MM.1S (cell line): Measurements from ENCODE around the gene ELOF1.

Source experiments
- DNase-seq: peaks from one replicate; pipeline ENCODE4 v3.0.0-alpha.2; 2015
- H2AFZ ChIP-seq: fragments of 300-600 bp; sonication (generic); 2 replicates; pipeline ENCODE4 v1.6.0; 2016; ENCODE audit warnings: antibody characterized with exemption, low read length
- H3F3A ChIP-seq: fragments of 300-600 bp; sonication (generic); 2 replicates; pipeline ENCODE4 v1.6.1; 2016; ENCODE audit warnings: mild to moderate bottlenecking, antibody characterized with exemption, low read length, moderate library complexity, mixed read lengths; ENCODE audit not compliant: insufficient read depth
- H3K27ac ChIP-seq: fragments of 300-600 bp; sonication (generic); 2 replicates; pipeline ENCODE4 v1.5.1; 2016; ENCODE audit warnings: mild to moderate bottlenecking, low read length
- H3K27me3 ChIP-seq: fragments of 300-600 bp; sonication (generic); replicated peaks from 2 replicates; pipeline ENCODE4 v1.6.0; 2016; ENCODE audit warnings: low read length; ENCODE audit not compliant: insufficient read depth
- H3K36me3 ChIP-seq: fragments of 300-600 bp; sonication (generic); replicated peaks from 2 replicates; pipeline ENCODE4 v1.6.1; 2016; ENCODE audit warnings: mild to moderate bottlenecking, low read length, mixed read lengths; ENCODE audit not compliant: insufficient read depth
- H3K4me1 ChIP-seq: fragments of 300-600 bp; sonication (generic); 2 replicates; pipeline ENCODE4 v1.6.1; 2016; ENCODE audit warnings: low read length, mixed read lengths
- H3K4me2 ChIP-seq: fragments of 300-600 bp; sonication (generic); 2 replicates; pipeline ENCODE4 v1.6.0; 2016; ENCODE audit warnings: low read depth, low read length
- H3K4me3 ChIP-seq: fragments of 300-600 bp; sonication (generic); 2 replicates; pipeline ENCODE4 v1.5.1; 2016; ENCODE audit warnings: low read length, mixed read lengths
- H3K79me2 ChIP-seq: fragments of 300-600 bp; sonication (generic); 2 replicates; pipeline ENCODE4 v1.6.1; 2016; ENCODE audit warnings: mixed run types, low read length, mixed read lengths
- H3K9ac ChIP-seq: fragments of 300-600 bp; sonication (generic); 2 replicates; pipeline ENCODE4 v1.6.1; 2016; ENCODE audit warnings: low read length, mixed read lengths
- H3K9me2 ChIP-seq: fragments of 300-600 bp; sonication (generic); replicated peaks from 2 replicates; pipeline ENCODE4 v1.6.1; 2016; ENCODE audit warnings: mild to moderate bottlenecking, low read length, mixed read lengths; ENCODE audit not compliant: insufficient read depth
- H3K9me3 ChIP-seq: fragments of 300-600 bp; sonication (generic); replicated peaks from 2 replicates; pipeline ENCODE4 v1.6.1; 2016; ENCODE audit warnings: mild to moderate bottlenecking, low read length, mixed read lengths; ENCODE audit not compliant: insufficient read depth
- H4K20me1 ChIP-seq: fragments of 300-600 bp; sonication (generic); 2 replicates; pipeline ENCODE4 v1.6.1; 2016; ENCODE audit warnings: mild to moderate bottlenecking, low read length, moderate library complexity, mixed read lengths; ENCODE audit not compliant: insufficient read depth
- CTCF ChIP-seq: fragments of 300-600 bp; sonication (generic); IDR thresholded peaks from 2 replicates; pipeline ENCODE4 v1.5.1; 2016; ENCODE audit warnings: antibody characterized with exemption, low read length, mixed read lengths
- EZH2 ChIP-seq: fragments of 300-600 bp; sonication (generic); optimal IDR thresholded peaks from 2 replicates; pipeline ENCODE3; 2017; ENCODE audit warnings: low read depth, mild to moderate bottlenecking, antibody characterized with exemption, low read length, mixed read lengths
- EZH2phosphoT487 ChIP-seq: fragments of 300-600 bp; sonication (generic); IDR thresholded peaks from 2 replicates; pipeline ENCODE4 v1.6.1; 2018; ENCODE audit warnings: antibody characterized with exemption, low read length

ELOF1 gene

GRCh38 chr19:11554160-11554559 is 4.9 kb downstream of the ELOF1 start:
- Histone ChIP-seq H3K9me2 (no peaks in the 10 kb centered on the region), H3K9ac (no peak overlapping the region), H2AFZ (no peak overlapping the region), H3K4me1 (peaks cover 6% of the 10 kb centered on the region; the same call in 1 of the 2 replicates), H3K27me3 (no peaks in the 10 kb centered on the region), H3K4me2 (no peak overlapping the region), H3K27ac (no peak overlapping the region), H3K9me3 (no peaks in the 10 kb centered on the region), H3K36me3 (no peaks in the 10 kb centered on the region), H3K79me2 (peaks cover 35% of the 10 kb centered on the region), H3K4me3 (no peak overlapping the region), H4K20me1 (no peaks in the 10 kb centered on the region), H3F3A (no peaks in the 10 kb centered on the region)
- TF ChIP-seq EZH2phosphoT487 (no peak), CTCF (no peak), EZH2 (no peak)
- no peak for DNase-seq

- H3K27me3 ChIP-seq = no peaks in the 10 kb centered on the region
- no peaks in the 10 kb centered on the region for H3K9me3 ChIP-seq
- no peaks in the 10 kb centered on the region for H3F3A ChIP-seq
- H4K20me1 ChIP-seq = no peaks in the 10 kb centered on the region
- no peak overlapping the region for H3K27ac ChIP-seq
- H3K9me2 ChIP-seq = no peaks in the 10 kb centered on the region
- no peak overlapping the region for H3K4me3 ChIP-seq
- no peak overlapping the region for H3K9ac ChIP-seq
- no peak overlapping the region for H3K4me2 ChIP-seq
- no peaks in the 10 kb centered on the region for H3K36me3 ChIP-seq
- no peak overlapping the region for H2AFZ ChIP-seq
- H3K4me1 ChIP-seq = peaks cover 2% of the 10 kb centered on the region; the same call in 1 of the 2 replicates
- no peak for DNase-seq
- peaks cover 24% of the 10 kb centered on the region for H3K79me2 ChIP-seq
- TF ChIP-seq CTCF (no peak), EZH2phosphoT487 (no peak), EZH2 (no peak)
Observed at GRCh38 chr19:11552666-11553372, 6.2 kb downstream of the ELOF1 start.

GRCh38 chr19:11551603-11552235 is 7.3 kb downstream of the ELOF1 start:
- H3F3A ChIP-seq = no peaks in the 10 kb centered on the region
- no peaks in the 10 kb centered on the region for H3K4me1 ChIP-seq
- H3K4me3 ChIP-seq = no peak overlapping the region
- no peak for DNase-seq
- no peaks in the 10 kb centered on the region for H3K9me2 ChIP-seq
- no peak overlapping the region for H3K27ac ChIP-seq
- peak; percentile 17; the same call in 1 of the 2 replicates for TF ChIP-seq CTCF
- TF ChIP-seq EZH2 = no peak
- no peak for TF ChIP-seq EZH2phosphoT487
- H3K9ac ChIP-seq = no peak overlapping the region
- H3K27me3 ChIP-seq = no peaks in the 10 kb centered on the region
- H3K9me3 ChIP-seq = no peaks in the 10 kb centered on the region
- H4K20me1 ChIP-seq = no peaks in the 10 kb centered on the region
- H3K79me2 ChIP-seq = peaks cover 15% of the 10 kb centered on the region
- H2AFZ ChIP-seq = no peak overlapping the region
- H3K4me2 ChIP-seq = no peak overlapping the region
- no peaks in the 10 kb centered on the region for H3K36me3 ChIP-seq
